ENCODE results near the gene DAPP1.

GRCh38 chr4:99818661-99819060 lies 2.0 kb downstream of the DAPP1 start:
- TF ChIP-seq CTCF (IDR thresholded peaks at IDR 0.05) (no peak), ZFX (IDR thresholded peaks at IDR 0.05; ENCODE audit: borderline replicate concordance) (no peak)

Measured in 22Rv1 (cell line).